Measurements from ENCODE around the gene BPIFB3. TPM values are rescaled to one million over a fixed set of nuclear protein-coding genes. Genes with fewer than 3 reads are reported as not detected.

Gene BPIFB3
- total RNA-seq, 4 donors from 2014 or later, result not detected

- TF ChIP-seq POLR2A (IDR thresholded peaks at IDR 0.05) (no peak), CTCF (IDR thresholded peaks at IDR 0.05) (no peak)
- no peaks in the 10 kb centered on the region for H3K27me3 ChIP-seq
- intact Hi-C loops (cut with DNase I; ENCODE audit: low total_unique reads), result no loop called here
These were observed 34.0 kb upstream of the BPIFB3 start for GRCh38 chr20:33019465-33020277.

GRCh38 chr20:33020278-33021161 is 33.2 kb upstream of the BPIFB3 start:
- TF ChIP-seq CTCF (IDR thresholded peaks at IDR 0.05) (no peak), POLR2A (IDR thresholded peaks at IDR 0.05) (no peak)
- intact Hi-C loops (cut with DNase I; ENCODE audit: low total_unique reads), result no loop called here
- DNase-seq, result no peak

More at GRCh38 chr20:33019465-33020277, 34.0 kb upstream of the BPIFB3 start:
- H3K36me3 ChIP-seq, result no peaks in the 10 kb centered on the region
- H3K27ac ChIP-seq, result no peak overlapping the region
- H3K4me1 ChIP-seq, result no peaks in the 10 kb centered on the region
- no peak for DNase-seq
- H3K9me3 ChIP-seq, result no peaks in the 10 kb centered on the region
- H3K4me3 ChIP-seq, result no peak overlapping the region

GRCh38 chr20:33021879-33022278 is 31.8 kb upstream of the BPIFB3 start:
- Histone ChIP-seq H3K4me3 (no peak overlapping the region), H3K27ac (no peak overlapping the region), H3K27me3 (no peaks in the 10 kb centered on the region), H3K9me3 (no peaks in the 10 kb centered on the region), H3K4me1 (no peaks in the 10 kb centered on the region), H3K36me3 (no peaks in the 10 kb centered on the region)
- TF ChIP-seq POLR2A (IDR thresholded peaks at IDR 0.05) (no peak), CTCF (IDR thresholded peaks at IDR 0.05) (no peak)
- no peak for DNase-seq
- intact Hi-C loops (cut with DNase I; ENCODE audit: low total_unique reads), result no loop called here

More at GRCh38 chr20:33020278-33021161, 33.2 kb upstream of the BPIFB3 start:
- H3K27me3 ChIP-seq, result no peaks in the 10 kb centered on the region
- no peaks in the 10 kb centered on the region for H3K4me1 ChIP-seq
- no peak overlapping the region for H3K4me3 ChIP-seq
- no peaks in the 10 kb centered on the region for H3K9me3 ChIP-seq
- no peaks in the 10 kb centered on the region for H3K36me3 ChIP-seq
- H3K27ac ChIP-seq, result no peak overlapping the region

- H3K4me1 ChIP-seq, result no peaks in the 10 kb centered on the region
- no peaks in the 10 kb centered on the region for H3K9me3 ChIP-seq
- no peak overlapping the region for H3K27ac ChIP-seq
- intact Hi-C loops (cut with DNase I; ENCODE audit: low total_unique reads), result no loop called here
- DNase-seq, result no peak
- no peaks in the 10 kb centered on the region for H3K27me3 ChIP-seq
- no peaks in the 10 kb centered on the region for H3K36me3 ChIP-seq
- H3K4me3 ChIP-seq, result no peak overlapping the region
- TF ChIP-seq POLR2A (IDR thresholded peaks at IDR 0.05), result no peak
- TF ChIP-seq CTCF (IDR thresholded peaks at IDR 0.05), result no peak
These were observed 31.4 kb upstream of the BPIFB3 start for GRCh38 chr20:33022289-33022688.

Measured in uterus (tissue), 4 donors.